Measurements from ENCODE around the gene ENDOG.
"Not testable (repeated sequence)": the region's sequence is repeated elsewhere in the genome, so short reads cannot be mapped to it uniquely, and the experiment has no call there.

The ENDOG gene

GRCh38 chr9:128870128-128870940, 52.0 kb downstream of the ENDOG start:
- no peak overlapping the region for H3K27ac ChIP-seq (ENCODE audit: low read length)
- no peak overlapping the region for H2AFZ ChIP-seq (ENCODE audit: low read length)
- no peak overlapping the region for H3K4me3 ChIP-seq (ENCODE audit: low read length)
- H3F3A ChIP-seq (ENCODE audit: insufficient read depth, low read length) = no peaks in the 10 kb centered on the region
- no peak for DNase-seq
- no peaks in the 10 kb centered on the region for H3K9me3 ChIP-seq (replicated peaks; ENCODE audit: insufficient read depth, low read length)
- no peaks in the 10 kb centered on the region for H3K79me2 ChIP-seq (ENCODE audit: low read length)
- TF ChIP-seq, protein P1, sequence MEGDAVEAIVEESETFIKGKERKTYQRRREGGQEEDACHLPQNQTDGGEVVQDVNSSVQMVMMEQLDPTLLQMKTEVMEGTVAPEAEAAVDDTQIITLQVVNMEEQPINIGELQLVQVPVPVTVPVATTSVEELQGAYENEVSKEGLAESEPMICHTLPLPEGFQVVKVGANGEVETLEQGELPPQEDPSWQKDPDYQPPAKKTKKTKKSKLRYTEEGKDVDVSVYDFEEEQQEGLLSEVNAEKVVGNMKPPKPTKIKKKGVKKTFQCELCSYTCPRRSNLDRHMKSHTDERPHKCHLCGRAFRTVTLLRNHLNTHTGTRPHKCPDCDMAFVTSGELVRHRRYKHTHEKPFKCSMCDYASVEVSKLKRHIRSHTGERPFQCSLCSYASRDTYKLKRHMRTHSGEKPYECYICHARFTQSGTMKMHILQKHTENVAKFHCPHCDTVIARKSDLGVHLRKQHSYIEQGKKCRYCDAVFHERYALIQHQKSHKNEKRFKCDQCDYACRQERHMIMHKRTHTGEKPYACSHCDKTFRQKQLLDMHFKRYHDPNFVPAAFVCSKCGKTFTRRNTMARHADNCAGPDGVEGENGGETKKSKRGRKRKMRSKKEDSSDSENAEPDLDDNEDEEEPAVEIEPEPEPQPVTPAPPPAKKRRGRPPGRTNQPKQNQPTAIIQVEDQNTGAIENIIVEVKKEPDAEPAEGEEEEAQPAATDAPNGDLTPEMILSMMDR (IDR thresholded peaks at IDR 0.05; ENCODE audit: low read length) = no peak
- TF ChIP-seq EZH2 (optimal IDR thresholded peaks at IDR 0.05; ENCODE audit: low read depth, low read length) = no peak
- no peak for TF ChIP-seq EZH2phosphoT487 (IDR thresholded peaks at IDR 0.05; ENCODE audit: low read length)
- H3K9me2 ChIP-seq (replicated peaks; ENCODE audit: insufficient read depth, low read length) = no peaks in the 10 kb centered on the region
- H3K27me3 ChIP-seq (replicated peaks; ENCODE audit: insufficient read depth, low read length) = no peaks in the 10 kb centered on the region
- H3K9ac ChIP-seq (ENCODE audit: low read length) = no peak overlapping the region
- no peak overlapping the region for H3K4me2 ChIP-seq (ENCODE audit: low read depth, low read length)
- H4K20me1 ChIP-seq (ENCODE audit: insufficient read depth, low read length) = no peaks in the 10 kb centered on the region
- no peaks in the 10 kb centered on the region for H3K36me3 ChIP-seq (replicated peaks; ENCODE audit: insufficient read depth, low read length)
- H3K4me1 ChIP-seq (ENCODE audit: low read length) = no peaks in the 10 kb centered on the region

DNA sequence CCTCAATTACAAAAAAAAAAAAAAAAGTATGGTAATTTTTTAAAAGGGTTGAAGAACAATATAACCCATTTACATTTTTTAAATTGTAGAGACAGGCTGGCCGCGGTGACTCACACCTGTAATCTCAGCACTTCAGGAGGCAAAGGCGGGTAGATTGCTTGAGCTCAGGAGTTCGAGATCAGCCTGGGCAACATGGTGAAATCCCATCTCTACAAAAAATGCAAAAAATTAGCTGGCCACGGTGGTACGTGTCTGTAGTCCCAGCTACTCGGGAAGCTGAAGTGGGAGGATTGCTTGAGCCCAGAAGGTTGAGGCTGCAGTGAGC, 52.6 kb downstream of the ENDOG start:
- H3K9me3 ChIP-seq (replicated peaks; ENCODE audit: insufficient read depth, low read length); H3K4me3 ChIP-seq (ENCODE audit: low read length); H3K9ac ChIP-seq (ENCODE audit: low read length); H4K20me1 ChIP-seq (ENCODE audit: insufficient read depth, low read length); H3K4me1 ChIP-seq (ENCODE audit: low read length); H3K27me3 ChIP-seq (replicated peaks; ENCODE audit: insufficient read depth, low read length); H3F3A ChIP-seq (ENCODE audit: insufficient read depth, low read length); DNase-seq; H3K9me2 ChIP-seq (replicated peaks; ENCODE audit: insufficient read depth, low read length); H3K36me3 ChIP-seq (replicated peaks; ENCODE audit: insufficient read depth, low read length); H2AFZ ChIP-seq (ENCODE audit: low read length); H3K27ac ChIP-seq (ENCODE audit: low read length); H3K4me2 ChIP-seq (ENCODE audit: low read depth, low read length); H3K79me2 ChIP-seq (ENCODE audit: low read length): not testable (repeated sequence)
